ENCODE measurements around the gene RASA3.

GRCh38 chr13:114045113-114045735, 87.2 kb downstream of the RASA3 start:
- TF ChIP-seq CTCF (IDR thresholded peaks at IDR 0.05) = no peak
- TF ChIP-seq EP300 (IDR thresholded peaks at IDR 0.05) = no peak
- TF ChIP-seq POLR2A (IDR thresholded peaks at IDR 0.05) = no peak
- TF ChIP-seq POLR2AphosphoS5 (IDR thresholded peaks at IDR 0.05) = no peak

Data from sigmoid colon (tissue), 4 donors.